Astrocyte of the spinal cord (primary cell): ENCODE data around the gene OPCML.

Experiments used
- DNase-seq: peaks from one replicate; pipeline ENCODE4 v3.0.0; 2011; ENCODE audit warnings: low read depth, low spot score
- H3K4me3 ChIP-seq: 2 replicates; pipeline ENCODE4 v1.5.1; 2011; ENCODE audit warnings: low read depth, mild to moderate bottlenecking, low read length, moderate library complexity
- in situ Hi-C: cut with HindIII; loops from 2 replicates; pipeline ENCODE4 v1.10.0; 2017; ENCODE audit warnings: low sequenced_read_pairs
- TF ChIP-seq, protein P1 (sequence below): IDR thresholded peaks from 2 replicates; pipeline ENCODE4 v1.5.1; 2012; ENCODE audit warnings: low read depth, mild to moderate bottlenecking, low read length, inconsistent platforms

Gene OPCML

DNA sequence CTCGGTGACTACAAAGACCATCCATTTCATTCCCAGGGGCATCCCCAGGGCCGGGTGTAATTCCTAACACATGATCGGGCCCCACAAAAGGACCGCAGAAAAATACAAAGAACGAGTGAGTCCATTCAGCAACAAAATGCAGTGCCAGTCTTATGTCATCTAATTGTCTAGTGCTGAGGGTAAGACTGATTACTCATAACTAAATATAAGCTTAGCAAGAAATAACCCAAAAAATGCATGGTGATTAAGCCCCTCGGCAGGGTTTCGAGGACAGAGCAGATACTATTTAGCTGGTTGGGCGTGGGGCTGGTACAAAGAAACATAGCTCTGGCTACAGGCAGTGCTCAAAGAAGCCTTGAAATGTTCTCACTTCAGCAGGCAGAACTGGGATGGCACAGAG lies 1078.9 kb downstream of the OPCML start:
- H3K4me3 ChIP-seq = no peak overlapping the region
- DNase-seq = no peak
- in situ Hi-C loops = no loop called here
- TF ChIP-seq, protein P1, sequence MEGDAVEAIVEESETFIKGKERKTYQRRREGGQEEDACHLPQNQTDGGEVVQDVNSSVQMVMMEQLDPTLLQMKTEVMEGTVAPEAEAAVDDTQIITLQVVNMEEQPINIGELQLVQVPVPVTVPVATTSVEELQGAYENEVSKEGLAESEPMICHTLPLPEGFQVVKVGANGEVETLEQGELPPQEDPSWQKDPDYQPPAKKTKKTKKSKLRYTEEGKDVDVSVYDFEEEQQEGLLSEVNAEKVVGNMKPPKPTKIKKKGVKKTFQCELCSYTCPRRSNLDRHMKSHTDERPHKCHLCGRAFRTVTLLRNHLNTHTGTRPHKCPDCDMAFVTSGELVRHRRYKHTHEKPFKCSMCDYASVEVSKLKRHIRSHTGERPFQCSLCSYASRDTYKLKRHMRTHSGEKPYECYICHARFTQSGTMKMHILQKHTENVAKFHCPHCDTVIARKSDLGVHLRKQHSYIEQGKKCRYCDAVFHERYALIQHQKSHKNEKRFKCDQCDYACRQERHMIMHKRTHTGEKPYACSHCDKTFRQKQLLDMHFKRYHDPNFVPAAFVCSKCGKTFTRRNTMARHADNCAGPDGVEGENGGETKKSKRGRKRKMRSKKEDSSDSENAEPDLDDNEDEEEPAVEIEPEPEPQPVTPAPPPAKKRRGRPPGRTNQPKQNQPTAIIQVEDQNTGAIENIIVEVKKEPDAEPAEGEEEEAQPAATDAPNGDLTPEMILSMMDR = no peak

DNA sequence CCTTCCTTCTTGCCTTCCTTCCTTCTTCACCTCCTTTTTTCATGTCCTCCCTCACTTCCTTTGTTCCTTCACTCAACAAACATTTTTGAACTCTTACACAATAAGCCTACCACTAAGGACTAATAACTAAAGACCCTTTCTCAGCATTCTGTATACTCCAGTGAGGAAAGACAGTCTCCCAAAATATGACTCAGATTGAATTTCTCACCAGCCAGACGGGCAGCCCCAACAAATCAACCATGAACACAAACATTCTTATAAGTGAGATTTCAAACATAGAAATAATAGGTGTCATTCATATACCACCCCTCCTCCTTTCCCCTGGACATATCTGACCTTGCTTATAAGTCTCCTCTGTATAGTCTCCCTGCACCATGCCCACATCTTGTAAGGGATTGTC lies 1079.7 kb downstream of the OPCML start:
- DNase-seq = no peak
- H3K4me3 ChIP-seq = no peak overlapping the region
- TF ChIP-seq, protein P1 = no peak
- in situ Hi-C loops = no loop called here

DNA sequence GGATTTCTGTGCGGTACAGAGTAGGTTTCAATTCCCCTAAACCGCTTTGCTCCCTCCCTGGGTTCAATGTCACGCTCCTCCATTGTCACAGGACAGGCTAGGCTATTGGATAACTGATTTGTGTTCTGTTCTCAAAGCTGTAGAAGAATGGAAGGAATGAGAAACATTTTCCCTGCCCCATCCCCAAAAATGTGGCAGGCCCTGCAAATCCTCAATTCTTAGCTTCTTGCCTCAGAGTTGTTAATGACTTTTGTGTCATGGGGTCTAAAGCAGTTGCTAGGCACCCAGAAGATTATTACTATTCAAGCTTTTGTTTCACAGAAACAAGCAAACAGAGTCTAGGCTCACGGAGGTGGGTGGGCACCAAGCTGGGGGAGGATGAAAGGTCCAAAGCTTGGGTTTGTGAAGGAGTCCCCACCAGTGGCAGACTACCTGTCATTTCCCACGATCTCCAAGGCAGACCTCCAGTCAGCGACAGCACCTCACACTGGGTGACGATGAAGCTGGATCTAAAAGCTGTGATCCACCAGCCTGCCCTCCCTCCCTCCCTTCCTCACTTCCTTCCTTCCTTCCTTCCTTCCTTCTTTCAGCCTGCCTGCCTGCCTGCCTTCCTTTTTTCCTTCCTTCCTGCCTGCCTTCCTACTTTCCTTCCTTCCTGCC lies 1080.2 kb downstream of the OPCML start:
- DNase-seq = no peak
- H3K4me3 ChIP-seq = no peak overlapping the region
- TF ChIP-seq, protein P1 = no peak
- in situ Hi-C loops = no loop called here

DNA sequence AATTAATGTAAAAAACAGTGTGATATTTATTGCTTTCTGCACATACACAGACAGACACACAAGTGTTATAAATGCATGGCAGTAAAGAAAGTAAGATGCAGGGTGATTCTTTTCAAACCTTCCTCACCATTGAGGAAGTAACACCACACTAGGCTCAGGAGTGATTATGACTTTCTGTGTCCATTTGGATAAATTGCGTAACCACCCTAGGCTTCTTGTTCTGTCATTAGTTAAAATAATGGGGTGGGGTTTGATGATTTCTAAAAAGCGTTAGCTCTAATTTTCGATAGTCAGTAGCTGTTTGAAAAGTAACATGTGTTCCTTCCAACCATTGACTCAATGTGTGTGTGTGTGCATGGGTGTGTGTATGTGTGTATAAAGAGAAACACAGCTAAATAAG lies 1081.7 kb downstream of the OPCML start:
- TF ChIP-seq, protein P1 = no peak
- no peak for DNase-seq
- in situ Hi-C loops = no loop called here

DNA sequence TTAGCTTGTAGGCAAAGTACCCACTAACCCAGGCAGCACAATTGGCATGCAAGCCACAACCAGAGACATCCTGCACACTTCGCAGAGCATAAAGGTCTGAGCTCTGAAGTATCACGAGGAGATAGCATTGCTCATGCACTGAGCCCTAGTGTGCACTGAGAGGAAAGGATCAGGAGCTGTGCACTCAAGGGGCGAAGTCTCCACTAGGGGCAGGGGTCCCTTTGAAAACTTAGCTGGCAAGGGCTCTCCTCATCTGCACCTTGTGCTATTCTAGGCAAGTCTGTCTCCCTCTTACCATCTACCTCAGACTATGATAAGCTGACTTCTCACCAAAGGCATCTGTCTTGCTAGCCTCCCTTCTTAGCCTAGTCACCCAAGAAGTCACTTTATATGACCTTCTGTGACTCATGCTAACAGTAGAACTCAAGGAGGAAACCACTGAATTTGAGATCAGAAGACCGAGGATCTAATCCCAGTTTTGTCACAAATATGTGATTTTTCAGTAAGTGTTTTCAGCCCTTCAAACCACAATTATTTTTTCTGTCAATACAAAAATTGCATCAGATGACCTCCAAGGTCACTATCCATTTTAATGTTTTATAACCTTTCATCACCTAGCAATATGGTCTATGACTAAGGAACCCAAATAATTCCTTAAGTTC lies 1083.8 kb downstream of the OPCML start:
- DNase-seq = peak; percentile 10
- no peak overlapping the region for H3K4me3 ChIP-seq
- TF ChIP-seq, protein P1 = no peak
- in situ Hi-C loops = no loop called here

More for the DNA sequence above, 1081.7 kb downstream of the OPCML start:
- no peak overlapping the region for H3K4me3 ChIP-seq

DNA sequence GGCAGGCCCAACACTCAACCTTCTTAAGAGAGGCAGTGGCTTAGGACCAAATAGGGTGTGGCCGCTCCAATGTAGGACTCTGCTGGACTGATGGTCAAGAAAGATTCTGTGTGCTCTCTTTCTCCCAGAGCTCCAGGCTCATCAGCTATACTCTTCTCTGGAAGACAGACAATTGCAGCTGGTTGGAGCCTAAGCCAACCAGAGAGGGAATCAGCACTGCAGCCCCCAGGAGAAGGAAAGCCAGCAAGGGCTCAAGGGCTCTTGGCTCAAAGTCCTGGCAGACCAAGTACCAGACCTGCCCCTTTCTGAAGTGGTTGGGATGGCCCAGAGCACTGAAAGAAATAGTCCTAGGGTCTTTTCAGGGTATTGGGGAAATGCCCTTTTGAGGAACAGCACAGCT lies 1084.5 kb downstream of the OPCML start:
- in situ Hi-C loops = no loop called here
- TF ChIP-seq, protein P1 = no peak
- no peak for DNase-seq
- no peak overlapping the region for H3K4me3 ChIP-seq
